Fibroblast of villous mesenchyme (primary cell): Measurements from ENCODE around the gene TNFAIP3. TPM values are rescaled to one million over a fixed set of nuclear protein-coding genes. Genes with fewer than 3 reads are reported as not detected.

Experiments used
- DNase-seq: peaks from one replicate; pipeline ENCODE4 v3.0.0-alpha.2; 2010; ENCODE audit warnings: low read depth
- H3K4me3 ChIP-seq: 2 replicates; pipeline ENCODE4 v1.5.1; 2011; ENCODE audit warnings: low read depth, mild to moderate bottlenecking, low read length
- total RNA-seq: library from RNA; depleted of rRNA; stranded (reverse); fragments of >200 nt; gene quantifications from 2 replicates; pipeline ENCODE4 v1.2.3, GENCODE V29; 2012
- TF ChIP-seq, protein P1 (sequence below): IDR thresholded peaks from 2 replicates; pipeline ENCODE4 v1.5.1; 2012; ENCODE audit warnings: low read depth, mild to moderate bottlenecking, low read length; ENCODE audit not compliant: insufficient read depth

TNFAIP3 gene
- total RNA-seq, 1 donor, result 3.9 TPM

DNA sequence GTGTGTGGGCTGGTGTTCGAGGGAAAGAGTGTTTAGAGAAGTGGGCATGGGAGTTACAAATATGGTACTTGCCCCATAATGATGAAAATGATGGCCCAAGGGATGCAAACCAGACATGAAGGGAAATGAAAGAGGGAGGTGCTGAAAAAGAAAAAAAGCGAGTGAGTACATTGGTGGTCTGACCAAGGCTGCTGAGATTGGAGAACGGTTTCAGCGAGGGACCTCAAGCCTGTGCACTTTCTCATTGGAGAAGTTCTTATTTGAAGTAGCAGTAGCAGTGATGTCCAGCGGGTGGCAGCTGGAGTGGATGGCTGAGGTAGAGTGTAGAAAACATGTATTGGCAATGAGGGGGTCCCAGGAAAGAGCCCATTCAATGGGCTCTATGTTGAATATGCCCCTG is 54.8 kb downstream of the TNFAIP3 start:
- TF ChIP-seq, protein P1, sequence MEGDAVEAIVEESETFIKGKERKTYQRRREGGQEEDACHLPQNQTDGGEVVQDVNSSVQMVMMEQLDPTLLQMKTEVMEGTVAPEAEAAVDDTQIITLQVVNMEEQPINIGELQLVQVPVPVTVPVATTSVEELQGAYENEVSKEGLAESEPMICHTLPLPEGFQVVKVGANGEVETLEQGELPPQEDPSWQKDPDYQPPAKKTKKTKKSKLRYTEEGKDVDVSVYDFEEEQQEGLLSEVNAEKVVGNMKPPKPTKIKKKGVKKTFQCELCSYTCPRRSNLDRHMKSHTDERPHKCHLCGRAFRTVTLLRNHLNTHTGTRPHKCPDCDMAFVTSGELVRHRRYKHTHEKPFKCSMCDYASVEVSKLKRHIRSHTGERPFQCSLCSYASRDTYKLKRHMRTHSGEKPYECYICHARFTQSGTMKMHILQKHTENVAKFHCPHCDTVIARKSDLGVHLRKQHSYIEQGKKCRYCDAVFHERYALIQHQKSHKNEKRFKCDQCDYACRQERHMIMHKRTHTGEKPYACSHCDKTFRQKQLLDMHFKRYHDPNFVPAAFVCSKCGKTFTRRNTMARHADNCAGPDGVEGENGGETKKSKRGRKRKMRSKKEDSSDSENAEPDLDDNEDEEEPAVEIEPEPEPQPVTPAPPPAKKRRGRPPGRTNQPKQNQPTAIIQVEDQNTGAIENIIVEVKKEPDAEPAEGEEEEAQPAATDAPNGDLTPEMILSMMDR, result peak; percentile 33
- H3K4me3 ChIP-seq, result no peak overlapping the region

DNA sequence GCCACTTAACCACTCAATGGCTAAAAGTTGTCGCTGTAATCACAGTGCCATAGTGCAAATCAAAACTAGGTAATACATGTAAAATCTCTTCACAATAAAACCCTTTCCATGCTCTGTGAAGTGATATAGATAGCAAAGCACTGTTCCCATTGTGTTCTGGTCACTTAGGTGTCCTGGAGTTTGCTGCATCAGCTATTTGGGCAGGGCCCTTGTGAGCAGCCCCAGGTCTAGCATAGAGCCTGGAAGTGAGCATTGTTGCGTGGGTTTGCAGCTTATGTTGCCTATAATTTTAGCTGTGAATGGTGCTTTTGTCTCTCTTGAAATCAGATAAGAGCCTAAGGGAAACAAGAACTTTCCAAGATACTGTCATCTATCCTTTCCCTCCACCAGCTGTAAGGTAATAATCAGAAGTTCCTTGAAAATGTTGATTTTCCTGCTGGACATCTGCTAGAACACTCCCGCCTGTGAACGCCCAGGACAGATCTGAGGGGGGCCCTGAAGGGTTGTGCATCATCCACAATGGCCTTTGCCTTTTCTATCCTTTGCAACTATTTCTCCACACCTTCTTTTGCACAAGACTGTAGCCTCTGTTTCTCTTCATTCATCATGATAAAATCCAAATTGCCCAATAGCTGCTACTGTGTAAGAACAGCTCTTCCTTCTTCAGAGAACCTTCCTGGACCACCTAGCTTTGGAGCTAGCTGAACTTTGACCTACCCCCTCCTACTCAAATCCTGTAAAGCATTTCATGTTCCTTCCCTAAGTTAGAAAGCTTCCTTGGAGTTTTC is 57.0 kb downstream of the TNFAIP3 start:
- TF ChIP-seq, protein P1, result no peak
- DNase-seq, result peak; percentile 37
- H3K4me3 ChIP-seq, result no peak overlapping the region

More for the DNA sequence above, 54.8 kb downstream of the TNFAIP3 start:
- DNase-seq, result no peak

DNA sequence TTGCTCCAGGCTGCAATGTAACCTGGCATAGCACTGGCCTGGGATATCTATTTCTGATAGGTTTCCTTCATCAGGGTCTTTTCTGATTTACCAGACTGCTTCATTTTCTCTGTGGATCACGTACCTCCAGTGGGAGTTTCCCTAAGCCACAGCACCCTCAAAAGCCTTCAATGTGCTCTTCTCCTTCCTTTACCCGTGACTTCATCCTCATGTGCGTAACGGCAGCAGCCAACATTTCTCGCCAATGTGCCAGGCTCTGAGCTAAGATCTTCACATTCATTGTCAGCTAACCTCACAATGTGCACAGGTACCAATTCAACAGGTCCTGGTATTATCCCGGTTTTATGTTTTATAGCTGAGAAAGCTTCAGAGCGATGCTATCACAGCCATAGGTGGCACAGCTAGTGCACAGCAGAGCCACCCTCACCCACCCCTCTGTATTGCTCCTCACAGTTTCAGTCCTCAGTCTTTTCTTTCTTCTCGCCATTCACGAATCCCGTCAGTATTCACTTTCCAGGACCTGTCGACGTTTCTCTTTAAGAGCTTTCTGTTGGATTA is 58.2 kb downstream of the TNFAIP3 start:
- no peak overlapping the region for H3K4me3 ChIP-seq
- DNase-seq, result no peak
- TF ChIP-seq, protein P1, result no peak

DNA sequence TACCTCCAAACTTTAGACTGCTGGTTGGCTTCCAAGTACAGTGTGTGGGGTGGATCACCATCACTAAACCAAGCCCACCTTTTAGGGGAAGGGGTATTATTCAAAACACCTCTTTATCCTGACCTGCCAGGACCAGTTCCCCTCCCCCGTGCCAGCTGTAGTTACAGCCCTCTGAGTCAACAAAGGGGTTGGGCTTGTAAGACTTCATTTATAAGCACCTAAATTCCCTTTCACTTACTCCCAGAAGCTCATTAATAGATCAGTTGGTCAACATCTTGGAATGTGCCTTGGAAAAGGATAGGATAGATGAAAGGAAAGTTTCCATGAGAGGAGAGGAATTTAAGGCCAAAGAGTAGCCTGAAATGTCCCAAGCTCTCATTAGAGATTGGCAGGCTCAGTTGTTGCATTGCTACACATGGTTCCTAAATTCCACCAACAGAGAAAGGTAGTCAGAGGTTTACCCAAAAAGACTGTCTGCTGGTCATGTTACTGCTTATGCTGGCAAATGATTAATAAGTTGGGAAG is 59.2 kb downstream of the TNFAIP3 start:
- peak; percentile 74 for DNase-seq
- TF ChIP-seq, protein P1, result no peak
- H3K4me3 ChIP-seq, result no peak overlapping the region

DNA sequence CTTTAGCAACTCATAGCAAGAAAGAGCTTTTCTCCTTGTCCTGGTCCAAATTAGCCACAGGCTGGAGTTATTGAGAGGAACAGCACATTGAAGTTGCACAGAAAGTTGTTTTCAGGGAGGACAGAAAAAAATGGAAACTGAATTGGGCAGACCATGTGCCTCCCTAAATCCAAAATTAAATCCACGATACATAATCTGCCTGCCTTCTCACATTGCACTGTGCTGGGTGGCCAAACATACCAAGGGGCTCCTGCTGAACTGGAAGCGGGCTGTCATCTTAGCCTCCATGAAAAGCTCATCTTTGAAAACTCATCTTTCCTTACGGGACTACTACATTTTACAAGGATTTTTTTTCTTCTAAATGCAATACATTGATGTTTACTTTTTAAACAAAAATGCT is 59.9 kb downstream of the TNFAIP3 start:
- no peak for DNase-seq
- H3K4me3 ChIP-seq, result no peak overlapping the region

DNA sequence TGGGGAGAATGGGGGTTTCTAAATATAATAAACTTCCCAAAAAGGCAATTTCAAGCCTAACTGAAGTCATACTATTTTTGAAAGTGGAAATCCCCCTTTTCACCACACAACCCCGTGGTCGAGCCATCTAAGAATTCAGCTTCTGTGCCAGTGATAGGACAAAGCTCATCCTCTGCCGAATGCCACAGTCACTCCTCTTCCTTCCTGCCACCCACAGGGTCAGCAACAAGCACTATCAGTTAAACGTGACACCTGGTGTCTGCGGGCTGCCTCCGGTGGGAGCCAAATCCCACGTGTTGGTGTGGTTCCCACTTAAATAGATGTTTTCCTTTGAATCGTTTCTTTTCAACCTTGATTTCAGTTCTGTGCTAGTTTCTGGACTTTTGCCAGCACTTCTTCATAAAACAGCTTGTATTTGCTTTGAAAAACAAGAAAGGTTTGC is 60.7 kb downstream of the TNFAIP3 start:
- no peak overlapping the region for H3K4me3 ChIP-seq
- DNase-seq, result no peak
- TF ChIP-seq, protein P1, result no peak

More for the DNA sequence above, 59.9 kb downstream of the TNFAIP3 start:
- TF ChIP-seq, protein P1, result no peak
